ENCODE results near the gene RAB35.

DNA sequence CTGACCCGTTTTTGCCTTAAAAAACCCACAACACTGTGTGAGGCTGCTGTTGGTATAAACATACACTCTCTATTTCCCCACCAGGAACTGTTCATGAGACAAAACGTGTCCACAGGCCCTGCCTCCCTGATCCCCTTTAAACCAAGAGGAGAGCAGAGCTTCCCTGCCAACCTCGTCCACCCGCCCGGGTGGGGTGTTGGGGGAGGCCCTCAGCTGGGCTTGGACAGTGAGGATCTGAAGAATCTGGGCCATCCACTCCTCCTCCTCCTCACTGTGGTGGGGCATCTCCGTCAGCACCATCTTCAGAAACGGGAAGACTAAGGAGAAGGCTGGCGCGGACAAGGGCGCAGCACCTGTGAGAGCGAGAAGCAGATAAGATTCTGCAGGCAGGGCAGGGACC lies 41.1 kb upstream of the RAB35 start:
- TF ChIP-seq POLR2A (IDR thresholded peaks at IDR 0.05; ENCODE audit: low read length), result no peak
- no peak for TF ChIP-seq GATA1 (IDR thresholded peaks at IDR 0.05; ENCODE audit: low read depth, low read length)

Data from erythroblast (primary cell).